Coronary artery (tissue), 2 donors: ENCODE data around the gene CYP2S1.
"Not testable (repeated sequence)": the region's sequence is repeated elsewhere in the genome, so short reads cannot be mapped to it uniquely, and the experiment has no call there.

ENCODE experiments used
- DNase-seq: peaks from one replicate; pipeline ENCODE4 v3.0.0-alpha.2; 2017; ENCODE audit warnings: low spot score
- H3K27ac ChIP-seq, 2 donors: fragments of 200-600 bp; sonication (generic); one replicate each; pipeline ENCODE4 v1.5.1; 2016 to 2019
- H3K4me3 ChIP-seq: fragments of 200-600 bp; sonication (generic); 2 replicates; pipeline ENCODE4 v1.5.1; 2016; ENCODE audit warnings: mild to moderate bottlenecking, moderate library complexity
- TF ChIP-seq, protein P1 (sequence below): fragments of 200-600 bp; sonication (generic); IDR thresholded peaks from one replicate; pipeline ENCODE4 v1.5.1; 2019; ENCODE audit warnings: antibody characterized with exemption

The CYP2S1 gene

DNA sequence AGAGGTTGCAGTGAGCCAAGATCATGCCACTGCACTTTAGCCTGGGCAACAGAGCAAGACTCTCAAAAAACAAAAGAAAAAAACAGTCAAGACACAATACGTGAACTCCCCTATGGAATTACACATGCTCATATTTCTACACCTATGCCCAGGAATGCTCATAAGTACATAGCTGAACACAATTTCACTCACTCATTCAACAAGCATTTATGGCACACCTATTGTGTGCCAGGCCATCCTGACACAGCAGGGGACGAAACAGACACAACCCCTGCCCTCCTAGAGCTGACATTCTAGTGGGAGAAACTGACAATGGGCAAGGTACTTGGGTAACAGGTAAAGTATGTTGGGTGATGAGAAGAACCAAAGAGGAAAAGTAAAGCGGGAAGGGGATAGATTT lies 35.5 kb downstream of the CYP2S1 start:
- no peak for DNase-seq

DNA sequence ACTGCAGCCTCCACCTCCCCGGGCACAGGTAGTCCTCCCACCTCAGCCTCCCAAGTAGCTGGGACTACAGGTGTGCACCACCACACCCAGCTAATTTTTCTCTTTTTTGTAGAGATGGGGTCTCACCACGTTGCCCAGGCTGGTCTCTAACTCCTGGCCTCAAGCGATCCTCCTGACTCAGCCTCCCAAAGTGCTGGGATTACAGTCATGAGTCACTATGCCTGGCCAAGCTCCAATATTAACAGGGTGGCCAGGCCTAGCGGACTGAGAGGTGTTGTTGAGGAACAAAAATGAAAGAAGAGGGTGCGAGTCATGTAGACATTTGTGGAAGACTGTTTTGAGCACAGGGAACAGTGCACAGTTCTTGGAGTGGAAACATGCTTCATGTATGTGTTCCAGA lies 36.3 kb downstream of the CYP2S1 start:
- not testable (repeated sequence) for DNase-seq, H3K4me3 ChIP-seq
- H3K27ac ChIP-seq = peak overlapping the region in 1 of 2 donors; percentile 6

More for the DNA sequence above, 35.5 kb downstream of the CYP2S1 start:
- TF ChIP-seq, protein P1, sequence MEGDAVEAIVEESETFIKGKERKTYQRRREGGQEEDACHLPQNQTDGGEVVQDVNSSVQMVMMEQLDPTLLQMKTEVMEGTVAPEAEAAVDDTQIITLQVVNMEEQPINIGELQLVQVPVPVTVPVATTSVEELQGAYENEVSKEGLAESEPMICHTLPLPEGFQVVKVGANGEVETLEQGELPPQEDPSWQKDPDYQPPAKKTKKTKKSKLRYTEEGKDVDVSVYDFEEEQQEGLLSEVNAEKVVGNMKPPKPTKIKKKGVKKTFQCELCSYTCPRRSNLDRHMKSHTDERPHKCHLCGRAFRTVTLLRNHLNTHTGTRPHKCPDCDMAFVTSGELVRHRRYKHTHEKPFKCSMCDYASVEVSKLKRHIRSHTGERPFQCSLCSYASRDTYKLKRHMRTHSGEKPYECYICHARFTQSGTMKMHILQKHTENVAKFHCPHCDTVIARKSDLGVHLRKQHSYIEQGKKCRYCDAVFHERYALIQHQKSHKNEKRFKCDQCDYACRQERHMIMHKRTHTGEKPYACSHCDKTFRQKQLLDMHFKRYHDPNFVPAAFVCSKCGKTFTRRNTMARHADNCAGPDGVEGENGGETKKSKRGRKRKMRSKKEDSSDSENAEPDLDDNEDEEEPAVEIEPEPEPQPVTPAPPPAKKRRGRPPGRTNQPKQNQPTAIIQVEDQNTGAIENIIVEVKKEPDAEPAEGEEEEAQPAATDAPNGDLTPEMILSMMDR = no peak
- no peak overlapping the region for H3K27ac ChIP-seq
- no peak overlapping the region for H3K4me3 ChIP-seq

DNA sequence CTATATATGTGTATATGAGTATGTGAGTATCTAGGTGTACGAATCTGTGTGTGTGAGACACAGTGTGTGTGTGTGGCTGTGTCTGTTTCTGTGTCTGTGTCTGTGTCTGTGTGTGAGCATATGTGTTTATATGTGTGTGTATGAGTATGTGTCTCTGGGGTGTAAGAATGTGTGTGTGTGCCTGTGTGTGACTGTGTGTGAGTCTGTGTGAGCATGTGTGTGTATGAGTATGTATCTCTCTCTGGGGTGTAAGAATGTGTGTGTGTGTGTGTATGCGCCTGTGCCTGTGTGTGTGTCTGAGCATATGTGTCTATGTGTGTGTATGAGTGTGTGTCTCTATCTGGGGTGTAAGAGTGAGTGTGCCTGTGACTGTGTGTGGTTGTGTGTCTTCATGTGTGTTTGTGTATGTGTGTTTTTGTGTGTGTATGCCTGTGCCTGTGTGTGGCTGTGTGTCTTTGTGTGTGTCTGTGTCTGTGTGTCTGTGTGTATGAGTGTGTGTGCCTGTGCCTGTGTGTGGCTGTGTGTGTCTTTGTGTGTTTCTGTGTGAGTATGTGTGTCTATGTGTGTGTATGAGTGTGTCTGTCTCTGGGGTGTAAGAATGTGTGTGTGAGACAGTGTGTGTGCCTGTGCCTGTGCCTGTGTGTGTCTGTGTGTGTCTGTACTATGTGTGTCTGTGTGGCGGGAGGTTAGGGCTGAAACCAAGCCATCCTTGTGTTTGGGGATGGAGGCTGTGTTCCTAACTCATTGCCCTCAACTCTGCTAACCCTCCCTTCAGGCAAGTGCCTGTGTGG lies 37.2 kb downstream of the CYP2S1 start:
- DNase-seq = no peak
- Histone ChIP-seq H3K4me3 (no peak overlapping the region), H3K27ac (peak overlapping the region in 1 of 2 donors; percentile 6)
- TF ChIP-seq, protein P1 = no peak

DNA sequence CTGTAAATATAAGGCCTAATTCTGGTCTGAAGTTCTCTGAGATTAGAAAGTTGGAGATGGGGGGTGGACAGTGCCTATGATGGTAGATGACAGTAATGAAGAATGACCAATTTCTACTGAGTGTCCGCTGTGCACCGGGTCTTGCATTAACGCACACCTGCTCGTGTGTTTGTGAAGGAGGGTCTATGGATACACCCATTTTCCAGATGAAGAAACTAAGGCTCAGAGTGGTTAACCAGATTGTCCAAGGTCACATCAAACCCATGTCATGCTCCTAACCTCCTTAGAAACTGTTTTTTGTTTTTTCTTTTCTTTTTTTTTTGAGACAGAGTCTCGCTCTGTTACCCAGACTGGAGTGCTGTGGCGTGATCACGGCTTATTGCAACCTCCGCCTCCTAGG lies 39.7 kb downstream of the CYP2S1 start:
- no peak overlapping the region for H3K27ac ChIP-seq
- H3K4me3 ChIP-seq = no peak overlapping the region
- no peak for DNase-seq
- TF ChIP-seq, protein P1 = no peak

DNA sequence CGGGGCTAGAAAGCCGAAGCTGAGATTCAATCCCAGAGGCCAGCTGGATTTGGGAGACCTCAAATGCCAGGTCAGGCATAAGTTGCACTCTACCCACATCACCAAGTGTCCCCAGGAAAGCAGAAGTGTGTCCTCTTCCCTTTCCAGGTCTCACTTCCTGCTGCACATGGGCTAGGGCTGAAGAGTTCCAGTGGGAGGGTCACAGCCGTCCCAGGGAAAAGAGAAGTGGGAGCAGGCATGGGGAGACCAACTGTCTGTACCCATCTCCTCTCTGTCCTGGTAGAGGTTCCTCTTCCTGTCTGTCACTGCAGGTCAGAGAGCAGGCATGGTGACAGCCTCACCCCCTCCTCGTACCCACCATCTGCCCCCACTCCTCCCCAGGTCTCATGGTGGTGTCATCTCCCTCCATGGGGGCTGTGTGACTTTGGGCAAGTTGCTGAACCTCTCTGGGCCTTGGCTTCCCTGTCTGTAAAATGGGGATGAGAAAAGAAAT lies 40.8 kb downstream of the CYP2S1 start:
- TF ChIP-seq, protein P1 = no peak
- DNase-seq = no peak
- Histone ChIP-seq H3K27ac (peak overlapping the region in 1 of 2 donors; percentile 35), H3K4me3 (no peak overlapping the region)

DNA sequence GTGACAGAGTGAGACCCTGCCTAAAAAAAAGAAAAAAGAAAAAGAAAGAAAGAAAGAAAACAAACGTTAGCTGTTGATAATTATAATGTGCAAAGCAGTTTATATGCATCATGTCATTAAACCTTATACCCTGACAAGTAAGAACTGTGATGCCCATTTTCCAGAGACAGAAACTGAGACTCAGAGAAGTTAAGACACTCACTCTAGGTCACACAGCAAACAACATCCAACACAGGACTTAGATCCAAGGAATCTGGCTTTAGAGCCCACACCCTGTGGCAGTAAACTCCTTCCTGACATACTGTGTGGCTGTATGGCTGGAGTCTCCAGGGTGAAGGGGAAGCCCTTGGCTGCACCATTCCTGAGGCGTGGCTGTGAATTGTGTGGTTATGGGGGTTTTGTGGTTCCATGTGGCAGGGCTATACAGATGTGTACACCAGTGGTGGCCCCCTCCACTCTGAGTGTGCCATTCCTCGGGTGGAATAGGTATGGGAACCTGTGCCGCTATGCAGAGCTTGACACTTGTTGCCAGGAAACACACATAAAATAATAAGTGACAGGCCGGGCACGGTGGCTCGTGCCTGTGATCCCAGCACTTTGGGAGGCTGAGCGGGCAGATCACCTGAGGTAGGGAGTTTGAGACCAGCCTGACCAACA lies 41.6 kb downstream of the CYP2S1 start:
- TF ChIP-seq, protein P1 = no peak
- no peak overlapping the region for H3K4me3 ChIP-seq
- H3K27ac ChIP-seq = no peak overlapping the region
- peak; percentile 64 for DNase-seq

DNA sequence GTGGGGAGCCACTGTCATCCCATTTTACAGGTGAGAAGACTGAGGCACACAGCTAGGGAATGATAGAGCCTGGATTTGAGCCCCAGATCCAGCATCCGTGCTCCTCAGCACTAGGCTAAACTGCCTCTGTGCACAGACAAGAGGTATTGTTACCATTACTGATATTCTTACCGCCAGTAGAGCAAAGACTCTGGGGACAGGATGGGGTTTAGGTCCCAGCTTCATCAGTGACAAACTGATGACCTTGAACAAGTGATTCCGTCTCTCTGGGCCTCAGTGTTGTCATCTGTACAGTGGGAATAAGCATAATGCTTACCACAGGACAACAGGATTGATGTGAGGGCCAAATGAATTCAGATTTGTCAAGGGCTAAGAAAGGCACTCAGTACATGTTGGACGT lies 42.5 kb downstream of the CYP2S1 start:
- TF ChIP-seq, protein P1 = no peak
- H3K4me3 ChIP-seq = no peak overlapping the region
- no peak overlapping the region for H3K27ac ChIP-seq
- DNase-seq = no peak
